Keratinocyte (primary cell): ENCODE results near the gene KMT2B.

Experiments
- EZH2 ChIP-seq: IDR thresholded peaks from one replicate; pipeline ENCODE4 v1.6.1; 2012; ENCODE audit warnings: inconsistent platforms, mild to moderate bottlenecking, low read length, moderate library complexity
- TF ChIP-seq, protein P1 (sequence below), 3 experiments: IDR thresholded peaks in 1 of 3; conservative IDR thresholded peaks in 1 of 3; optimal IDR thresholded peaks in 1 of 3; 2 replicates in 2 of 3; 3 replicates in 1 of 3; pipeline versions ENCODE3 to v1.5.1; 2011; ENCODE audit warnings: low read length in 3 of 3, mild to moderate bottlenecking in 3 of 3, moderate library complexity in 2 of 3, control low read depth in 1 of 3, inconsistent platforms in 1 of 3; ENCODE audit not compliant: insufficient read depth in 2 of 3; ENCODE audit errors: extremely low read depth in 1 of 3

DNA sequence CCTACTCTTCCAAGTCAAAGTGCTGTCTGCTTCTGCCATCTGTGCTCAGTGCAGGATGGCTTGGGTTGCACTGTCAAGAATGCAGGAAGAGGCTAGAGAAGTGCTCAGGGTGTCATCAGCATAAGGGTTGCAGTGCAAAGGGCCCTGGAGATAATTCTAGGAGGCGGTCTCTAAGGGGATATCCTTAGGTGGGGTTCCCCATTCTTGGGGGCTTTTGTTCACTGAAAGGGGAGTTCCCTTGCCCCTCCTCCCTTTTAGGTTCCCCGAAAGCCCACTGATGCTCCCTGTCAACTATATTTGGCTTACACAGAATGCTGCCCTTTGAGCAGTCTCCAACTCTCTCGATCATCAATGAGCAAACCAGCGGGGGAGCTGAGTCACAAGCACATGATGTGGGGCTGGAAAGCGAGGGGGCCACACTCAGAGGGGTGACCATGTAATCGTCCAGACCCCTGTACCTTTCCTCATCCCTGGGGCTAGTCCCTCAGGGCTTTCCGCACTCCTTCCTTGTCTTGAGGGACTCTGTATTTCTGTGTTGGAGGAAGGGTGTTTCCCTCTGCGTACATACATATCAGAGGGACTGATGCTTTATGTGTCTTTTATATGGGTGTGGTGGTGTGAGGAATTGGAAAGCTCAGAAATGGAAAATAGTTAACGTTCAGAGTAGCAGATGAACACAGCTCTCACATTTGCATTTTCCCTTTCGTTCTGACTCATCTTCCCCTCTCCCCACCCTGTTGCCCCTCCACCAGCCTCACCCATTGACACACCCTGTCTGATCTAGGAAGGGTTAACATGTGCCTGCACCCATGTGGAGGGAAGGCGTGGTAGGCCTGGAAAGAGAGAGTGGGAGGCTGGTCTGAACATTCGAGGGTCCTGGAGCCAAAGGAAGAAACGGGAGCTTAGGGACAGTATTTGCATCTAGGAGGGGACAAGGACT lies 6.7 kb upstream of the KMT2B start:
- TF ChIP-seq, protein P1, sequence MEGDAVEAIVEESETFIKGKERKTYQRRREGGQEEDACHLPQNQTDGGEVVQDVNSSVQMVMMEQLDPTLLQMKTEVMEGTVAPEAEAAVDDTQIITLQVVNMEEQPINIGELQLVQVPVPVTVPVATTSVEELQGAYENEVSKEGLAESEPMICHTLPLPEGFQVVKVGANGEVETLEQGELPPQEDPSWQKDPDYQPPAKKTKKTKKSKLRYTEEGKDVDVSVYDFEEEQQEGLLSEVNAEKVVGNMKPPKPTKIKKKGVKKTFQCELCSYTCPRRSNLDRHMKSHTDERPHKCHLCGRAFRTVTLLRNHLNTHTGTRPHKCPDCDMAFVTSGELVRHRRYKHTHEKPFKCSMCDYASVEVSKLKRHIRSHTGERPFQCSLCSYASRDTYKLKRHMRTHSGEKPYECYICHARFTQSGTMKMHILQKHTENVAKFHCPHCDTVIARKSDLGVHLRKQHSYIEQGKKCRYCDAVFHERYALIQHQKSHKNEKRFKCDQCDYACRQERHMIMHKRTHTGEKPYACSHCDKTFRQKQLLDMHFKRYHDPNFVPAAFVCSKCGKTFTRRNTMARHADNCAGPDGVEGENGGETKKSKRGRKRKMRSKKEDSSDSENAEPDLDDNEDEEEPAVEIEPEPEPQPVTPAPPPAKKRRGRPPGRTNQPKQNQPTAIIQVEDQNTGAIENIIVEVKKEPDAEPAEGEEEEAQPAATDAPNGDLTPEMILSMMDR (optimal IDR thresholded peaks at IDR 0.05 in 1 of 3, IDR thresholded peaks at IDR 0.05 in 1 of 3, conservative IDR thresholded peaks at IDR 0.05 in 1 of 3; ENCODE audit: extremely low read depth in 1 of 3, insufficient read depth in 2 of 3, low read length in 3 of 3), result no peak
- no peak for TF ChIP-seq EZH2
